Hepatocyte (in vitro differentiated cells): ENCODE measurements around the gene CHKB. TPM values are rescaled to one million over a fixed set of nuclear protein-coding genes. Genes with fewer than 3 reads are reported as not detected.
A peak's percentile ranks its signal among the peaks of the same experiment; 100 is the strongest.

Source experiments
- DNase-seq: peaks from one replicate; pipeline ENCODE4 v3.0.0-alpha.2; 2016; ENCODE audit warnings: low spot score
- H2AFZ ChIP-seq: fragments of 200-600 bp; sonication (generic); 2 replicates; pipeline ENCODE4 v1.6.0; 2016; ENCODE audit warnings: antibody characterized with exemption, mild to moderate bottlenecking
- H3K27ac ChIP-seq: fragments of 200-600 bp; sonication (generic); 2 replicates; pipeline ENCODE4 v1.5.1; 2016; ENCODE audit warnings: mild to moderate bottlenecking
- H3K27me3 ChIP-seq: fragments of 200-600 bp; sonication (generic); 2 replicates; pipeline ENCODE4 v1.6.1; 2016
- H3K36me3 ChIP-seq: fragments of 200-600 bp; sonication (generic); replicated peaks from 2 replicates; pipeline ENCODE4 v1.5.1; 2016; ENCODE audit warnings: low read depth; ENCODE audit not compliant: insufficient read depth
- H3K4me1 ChIP-seq: fragments of 200-600 bp; sonication (generic); 2 replicates; pipeline ENCODE4 v1.5.1; 2016; ENCODE audit warnings: mild to moderate bottlenecking, moderate library complexity; ENCODE audit not compliant: insufficient read depth
- H3K4me2 ChIP-seq: fragments of 200-600 bp; sonication (generic); 2 replicates; pipeline ENCODE4 v1.6.0; 2016
- H3K4me3 ChIP-seq: fragments of 200-600 bp; sonication (generic); 2 replicates; pipeline ENCODE4 v1.5.1; 2016; ENCODE audit warnings: mild to moderate bottlenecking
- H3K79me2 ChIP-seq: fragments of 200-600 bp; sonication (generic); 2 replicates; pipeline ENCODE4 v1.6.0; 2017; ENCODE audit warnings: mild to moderate bottlenecking
- H3K9me2 ChIP-seq: fragments of 200-600 bp; sonication (generic); replicated peaks from 2 replicates; pipeline ENCODE4 v1.6.0; 2017; ENCODE audit warnings: mild to moderate bottlenecking; ENCODE audit not compliant: insufficient read depth
- H3K9me3 ChIP-seq: fragments of 200-600 bp; sonication (generic); 2 replicates; pipeline ENCODE4 v1.5.1; 2016; ENCODE audit warnings: low read depth, mild to moderate bottlenecking
- H4K20me1 ChIP-seq: fragments of 200-600 bp; sonication (generic); 2 replicates; pipeline ENCODE4 v1.6.0; 2016; ENCODE audit warnings: mild to moderate bottlenecking; ENCODE audit not compliant: insufficient read depth, poor library complexity, severe bottlenecking
- EZH2 ChIP-seq: fragments of 200-600 bp; sonication (generic); IDR thresholded peaks from 2 replicates; pipeline ENCODE4 v1.6.1; 2016; ENCODE audit warnings: antibody characterized with exemption, mild to moderate bottlenecking, borderline replicate concordance
- EZH2phosphoT487 ChIP-seq: fragments of 200-600 bp; sonication (generic); IDR thresholded peaks from one replicate; pipeline ENCODE4 v1.6.1; 2018; ENCODE audit warnings: antibody characterized with exemption, mild to moderate bottlenecking, low read depth, moderate library complexity; ENCODE audit not compliant: unreplicated experiment, severe bottlenecking
- WGBS: methylation state at CpG from one replicate; pipeline ENCODE4 v1.1.6; 2016; ENCODE audit warnings: low lambda C conversion rate; ENCODE audit errors: missing lambda C conversion rate; 5-methylcytosine and 5-hydroxymethylcytosine counted together
- polyA plus RNA-seq: library from polyadenylated mRNA; unstranded; fragments of >200 nt; fragmentation: Nextera tagmentation; extraction: Ambion mirVana; gene quantifications from 2 replicates; pipeline ENCODE4 v1.2.1, GENCODE V29; 2016
- total RNA-seq: library from RNA; depleted of rRNA; stranded (reverse); fragments of >200 nt; gene quantifications from 2 replicates; pipeline ENCODE4 v1.2.3, GENCODE V29; 2014
- TF ChIP-seq, protein P1 (sequence below): fragments of 200-600 bp; sonication (generic); IDR thresholded peaks from 2 replicates; pipeline ENCODE4 v1.5.1; 2016; ENCODE audit warnings: antibody characterized with exemption, mild to moderate bottlenecking; ENCODE audit not compliant: poor library complexity

CHKB gene
- total RNA-seq (54.9 and 57.4 TPM in 2 replicates), polyA plus RNA-seq (89.7 and 125 TPM in 2 replicates)

- Histone ChIP-seq H2AFZ (peak within 1 kb of the TSS; percentile 39), H4K20me1 (no peaks in the 10 kb centered on the region), H3K27ac (peak within 1 kb of the TSS; percentile 93), H3K9me2 (no peaks in the 10 kb centered on the region), H3K79me2 (peaks cover 18% of the 10 kb centered on the region), H3K4me1 (peaks cover 13% of the 10 kb centered on the region), H3K4me3 (peak within 1 kb of the TSS; percentile 32), H3K27me3 (no peaks in the 10 kb centered on the region), H3K4me2 (peak within 1 kb of the TSS; percentile 92), H3K36me3 (no peaks in the 10 kb centered on the region), H3K9me3 (no peaks in the 10 kb centered on the region)
- TF ChIP-seq EZH2phosphoT487 = no peak
- under 1% methylated on average over 79 of the region's 96 CpGs for WGBS
- peak; percentile 99 for DNase-seq
Observed at GRCh38 chr22:50582493-50583293, at the start of gene CHKB. TSS of gene CHKB (minus strand) at chr22:50582849. CDS start at chr22:50582781, 68 bp downstream.

- DNase-seq = no peak
- TF ChIP-seq, protein P1, sequence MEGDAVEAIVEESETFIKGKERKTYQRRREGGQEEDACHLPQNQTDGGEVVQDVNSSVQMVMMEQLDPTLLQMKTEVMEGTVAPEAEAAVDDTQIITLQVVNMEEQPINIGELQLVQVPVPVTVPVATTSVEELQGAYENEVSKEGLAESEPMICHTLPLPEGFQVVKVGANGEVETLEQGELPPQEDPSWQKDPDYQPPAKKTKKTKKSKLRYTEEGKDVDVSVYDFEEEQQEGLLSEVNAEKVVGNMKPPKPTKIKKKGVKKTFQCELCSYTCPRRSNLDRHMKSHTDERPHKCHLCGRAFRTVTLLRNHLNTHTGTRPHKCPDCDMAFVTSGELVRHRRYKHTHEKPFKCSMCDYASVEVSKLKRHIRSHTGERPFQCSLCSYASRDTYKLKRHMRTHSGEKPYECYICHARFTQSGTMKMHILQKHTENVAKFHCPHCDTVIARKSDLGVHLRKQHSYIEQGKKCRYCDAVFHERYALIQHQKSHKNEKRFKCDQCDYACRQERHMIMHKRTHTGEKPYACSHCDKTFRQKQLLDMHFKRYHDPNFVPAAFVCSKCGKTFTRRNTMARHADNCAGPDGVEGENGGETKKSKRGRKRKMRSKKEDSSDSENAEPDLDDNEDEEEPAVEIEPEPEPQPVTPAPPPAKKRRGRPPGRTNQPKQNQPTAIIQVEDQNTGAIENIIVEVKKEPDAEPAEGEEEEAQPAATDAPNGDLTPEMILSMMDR = no peak
- no peak for TF ChIP-seq EZH2
- TF ChIP-seq EZH2phosphoT487 = no peak
- peaks cover 7% of the 10 kb centered on the region for H3K4me1 ChIP-seq
- no peak overlapping the region for H3K4me2 ChIP-seq
- H3K9me2 ChIP-seq = no peaks in the 10 kb centered on the region
- H3K27ac ChIP-seq = no peak overlapping the region
- H2AFZ ChIP-seq = no peak overlapping the region
- H3K36me3 ChIP-seq = no peaks in the 10 kb centered on the region
- H4K20me1 ChIP-seq = no peaks in the 10 kb centered on the region
- no peaks in the 10 kb centered on the region for H3K79me2 ChIP-seq
- no peaks in the 10 kb centered on the region for H3K27me3 ChIP-seq
- H3K4me3 ChIP-seq = no peak overlapping the region
- WGBS = 85% methylated on average over 5 of the region's 5 CpGs
- no peaks in the 10 kb centered on the region for H3K9me3 ChIP-seq
Observed at GRCh38 chr22:50630376-50630775, 47.7 kb upstream of the CHKB start.

DNA sequence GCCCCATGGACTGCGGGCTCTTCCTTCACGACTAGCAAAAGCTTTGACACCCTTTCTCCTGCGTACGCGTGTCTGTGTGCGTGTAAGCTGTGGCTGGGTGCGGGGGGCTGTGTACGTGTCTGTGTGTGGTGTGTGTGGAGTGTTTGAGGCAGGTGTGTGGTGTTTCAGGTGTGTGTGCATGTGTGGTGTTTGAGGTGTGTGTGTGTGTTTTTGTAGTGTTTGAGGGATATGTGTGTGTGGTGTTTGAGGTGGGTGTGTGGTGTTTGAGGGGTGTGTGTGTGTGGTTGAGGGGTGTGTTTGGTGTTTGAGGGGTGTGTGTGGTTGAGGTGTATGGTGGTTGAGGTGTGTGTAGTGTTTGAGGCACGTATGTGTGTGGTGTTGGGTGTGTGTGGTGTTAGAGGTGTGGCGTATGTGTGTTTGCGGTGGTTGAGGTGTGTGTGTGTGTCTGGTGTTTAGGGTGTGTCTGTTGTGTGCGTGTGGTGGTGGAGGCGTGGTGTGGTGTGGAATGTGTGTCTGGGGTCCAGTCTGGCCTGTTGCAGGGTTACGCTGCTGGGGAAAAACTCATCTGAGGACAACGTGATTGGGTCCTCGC lies 46.0 kb upstream of the CHKB start:
- peaks cover 7% of the 10 kb centered on the region for H3K4me1 ChIP-seq
- TF ChIP-seq EZH2 (no peak), EZH2phosphoT487 (no peak)
- TF ChIP-seq, protein P1 = no peak
- H4K20me1 ChIP-seq = no peaks in the 10 kb centered on the region
- peak overlapping the region; percentile 98 for H3K4me2 ChIP-seq
- peak overlapping the region; percentile 88 for H2AFZ ChIP-seq
- no peaks in the 10 kb centered on the region for H3K79me2 ChIP-seq
- H3K9me3 ChIP-seq = no peaks in the 10 kb centered on the region
- DNase-seq = no peak
- peak overlapping the region; percentile 91 for H3K4me3 ChIP-seq
- 35% methylated on average over 16 of the region's 16 CpGs for WGBS
- H3K27ac ChIP-seq = peak overlapping the region; percentile 72
- H3K27me3 ChIP-seq = no peaks in the 10 kb centered on the region
- H3K9me2 ChIP-seq = no peaks in the 10 kb centered on the region
- no peaks in the 10 kb centered on the region for H3K36me3 ChIP-seq
